ENCODE measurements around the gene CCDC102B.
"Not testable (repeated sequence)": the region's sequence is repeated elsewhere in the genome, so short reads cannot be mapped to it uniquely, and the experiment has no call there.

Gene CCDC102B

DNA sequence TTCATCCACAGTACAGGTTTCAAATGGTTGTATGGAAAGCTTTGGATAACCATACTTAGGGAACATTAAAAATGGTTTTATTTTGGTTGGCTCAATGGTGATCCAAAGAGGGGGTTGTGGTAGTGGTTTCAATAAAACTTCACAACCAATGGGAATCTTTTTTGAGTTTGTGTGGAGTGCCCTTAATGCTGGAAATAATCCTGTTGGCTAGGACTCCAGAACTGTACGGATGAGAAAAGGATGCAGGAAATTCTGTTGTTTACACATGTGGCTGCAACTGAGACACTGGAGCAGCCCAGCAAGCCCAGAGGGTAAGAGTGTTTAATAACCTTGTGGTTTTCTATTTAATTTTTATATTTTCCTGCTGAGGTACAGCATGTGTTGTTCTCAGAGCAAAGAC, at the start of gene CCDC102B:
Gene CCDC102B (plus strand): TSS at position 210 of the 400 bp plus-strand sequence. CDS start 38,684 bp downstream, outside the sequence.
- DNase-seq: no peak

DNA sequence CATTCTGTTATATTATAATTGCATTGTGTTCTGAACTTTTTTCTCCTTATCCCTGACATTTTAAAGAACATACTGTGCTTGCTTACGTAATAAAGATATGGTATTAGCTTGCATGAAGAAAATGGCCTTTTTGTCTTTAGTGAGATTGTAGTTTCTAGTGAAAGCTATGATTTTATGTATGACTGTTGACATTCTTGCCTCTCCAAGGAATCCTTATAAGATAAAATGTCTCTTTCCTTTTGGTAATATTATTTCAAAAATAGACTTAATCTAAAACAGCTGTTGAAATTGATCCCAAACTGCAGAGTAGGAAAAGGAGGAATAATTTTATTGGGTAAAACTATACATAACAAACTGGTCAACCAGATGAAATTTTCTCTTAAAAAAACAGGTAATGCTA, 40.8 kb upstream of the CCDC102B start:
- DNase-seq: no peak

DNA sequence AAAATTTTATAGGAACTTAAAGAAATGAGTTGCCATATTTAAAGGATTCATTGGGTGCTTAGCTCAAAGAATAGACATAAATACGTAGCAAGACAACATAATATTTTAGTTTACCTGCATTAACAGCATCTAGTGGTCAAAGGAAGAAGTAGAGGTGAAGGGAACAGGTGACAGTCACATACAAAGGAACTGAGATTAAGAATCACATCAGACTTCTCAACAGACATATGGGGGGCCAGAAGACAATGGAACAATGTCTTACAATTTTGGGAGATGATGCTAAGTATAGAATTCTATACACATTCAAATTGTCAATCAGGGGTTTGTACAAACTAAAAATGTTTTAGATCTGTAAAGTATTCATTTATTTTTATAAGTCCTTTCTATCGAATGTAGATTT, 38.6 kb upstream of the CCDC102B start:
- DNase-seq: no peak

DNA sequence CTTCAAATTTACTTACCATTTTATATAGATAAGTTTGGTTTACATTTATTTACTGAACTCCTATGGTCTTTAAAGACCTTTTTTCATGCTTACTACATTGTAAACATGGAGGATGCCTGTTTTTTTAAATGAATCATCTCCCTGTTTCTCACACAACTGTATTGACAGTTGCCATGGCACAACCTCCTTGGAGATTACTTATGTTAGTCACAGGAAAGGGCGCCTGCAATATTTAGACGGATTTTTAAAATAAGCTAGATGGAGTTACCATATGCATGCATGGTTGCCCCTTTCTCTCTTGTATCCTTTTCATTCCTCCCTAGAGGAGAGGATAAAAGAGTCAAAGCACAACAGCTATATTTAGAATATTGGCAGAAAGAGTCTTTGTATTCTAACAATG, 34.8 kb upstream of the CCDC102B start:
- DNase-seq: no peak

DNA sequence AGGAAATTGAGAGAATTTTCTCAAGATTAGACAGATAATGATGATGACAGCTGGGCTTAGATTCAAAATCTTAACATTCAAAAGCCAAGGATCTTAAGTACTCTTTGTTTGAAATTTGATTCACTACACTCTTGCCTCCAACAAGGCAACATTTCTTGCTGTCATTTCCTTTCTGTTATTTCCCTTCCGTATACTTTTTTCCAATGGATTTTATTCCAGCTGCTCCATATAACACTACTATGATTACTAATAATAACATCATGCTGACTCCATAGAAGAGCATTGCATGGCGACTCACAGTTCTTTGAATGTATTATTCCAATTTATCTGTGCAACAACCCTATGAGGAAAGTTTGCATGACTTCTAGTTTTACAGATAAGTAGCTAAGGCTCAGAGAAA, 33.9 kb upstream of the CCDC102B start:
- DNase-seq: no peak

DNA sequence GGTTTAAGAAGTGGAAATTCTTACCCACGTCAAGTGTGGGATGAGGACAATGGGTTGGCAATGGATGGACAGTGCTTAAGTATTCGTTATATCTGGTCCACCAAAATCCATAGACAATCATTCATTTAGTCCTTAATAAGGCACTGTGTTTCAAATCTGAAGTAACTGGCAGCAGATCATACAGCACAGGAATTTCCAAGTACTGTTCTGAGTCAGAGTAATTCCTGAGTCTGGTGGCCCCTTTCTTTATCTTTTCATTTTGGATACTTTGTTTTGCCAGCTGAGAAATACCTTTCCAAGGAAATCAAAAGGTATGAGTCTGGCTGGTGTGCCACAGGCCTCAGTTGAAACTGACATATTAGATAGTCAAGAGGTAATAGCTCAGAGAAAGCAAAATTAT, 31.4 kb upstream of the CCDC102B start:
- DNase-seq: no peak

DNA sequence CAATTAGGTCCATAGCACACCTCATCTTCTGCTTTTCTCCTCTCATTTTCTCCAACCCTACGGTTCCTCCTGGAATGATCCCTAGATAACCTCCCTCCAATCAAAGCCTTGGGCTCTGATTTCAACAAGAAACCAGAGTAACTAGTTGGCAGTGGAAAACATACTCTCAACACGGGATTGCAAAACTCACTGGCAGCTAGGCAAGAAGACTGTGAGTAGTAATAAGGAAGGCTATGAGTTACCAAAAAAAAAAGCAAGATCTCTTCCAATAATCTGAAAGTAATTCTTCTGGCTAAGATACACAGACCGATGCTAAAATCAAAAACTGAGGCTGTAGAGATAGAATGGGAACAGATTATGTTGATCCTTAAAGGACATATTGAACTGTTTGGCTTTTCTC, 28.4 kb upstream of the CCDC102B start:
- DNase-seq: no peak

DNA sequence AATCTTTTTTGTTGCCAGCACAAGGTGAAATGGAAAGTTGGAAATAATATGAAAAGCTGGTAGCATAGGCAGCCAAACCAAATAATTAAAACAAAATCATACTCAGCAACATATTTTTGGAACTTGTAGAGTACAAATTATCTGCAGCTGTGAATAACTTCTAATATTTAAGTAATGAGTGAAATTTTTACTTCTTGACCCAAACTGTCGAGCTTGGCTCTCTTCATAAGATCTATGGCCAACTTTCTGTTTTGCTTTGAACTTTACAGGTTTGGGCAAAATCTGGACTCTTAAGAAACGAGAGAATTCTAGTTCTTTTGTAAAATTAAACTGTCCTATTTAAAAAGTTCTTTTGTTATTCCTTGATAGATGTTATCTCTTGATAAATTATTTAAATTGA, 25.6 kb upstream of the CCDC102B start:
- DNase-seq: no peak

DNA sequence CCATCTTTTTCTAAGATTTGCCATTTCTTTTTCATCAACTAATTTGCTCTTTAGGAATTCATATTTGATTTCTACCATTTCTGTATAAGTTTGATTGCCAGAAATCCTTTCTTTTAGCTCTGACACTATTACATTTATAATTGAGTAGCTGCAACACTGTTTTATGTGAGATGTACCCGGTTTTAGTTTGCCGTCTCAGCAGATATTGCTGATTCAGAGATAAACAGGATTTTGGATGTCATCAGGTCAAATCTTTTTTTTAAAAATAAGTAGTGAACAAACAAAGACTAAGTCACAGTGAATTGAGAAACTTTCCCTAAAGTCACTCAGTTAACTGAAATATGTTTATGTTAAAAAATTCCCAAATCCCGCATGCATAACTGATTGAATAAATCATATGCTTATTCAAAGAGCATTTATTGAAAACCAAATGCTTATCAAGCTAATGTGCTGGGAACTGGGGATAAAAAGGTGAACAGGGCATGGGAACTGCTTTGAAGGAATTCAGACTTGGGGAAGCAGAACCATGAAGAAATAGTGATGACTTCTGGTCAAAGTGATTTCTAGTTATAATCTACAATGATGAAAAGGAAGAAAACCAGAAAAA, 19.5 kb upstream of the CCDC102B start:
- DNase-seq: no peak

DNA sequence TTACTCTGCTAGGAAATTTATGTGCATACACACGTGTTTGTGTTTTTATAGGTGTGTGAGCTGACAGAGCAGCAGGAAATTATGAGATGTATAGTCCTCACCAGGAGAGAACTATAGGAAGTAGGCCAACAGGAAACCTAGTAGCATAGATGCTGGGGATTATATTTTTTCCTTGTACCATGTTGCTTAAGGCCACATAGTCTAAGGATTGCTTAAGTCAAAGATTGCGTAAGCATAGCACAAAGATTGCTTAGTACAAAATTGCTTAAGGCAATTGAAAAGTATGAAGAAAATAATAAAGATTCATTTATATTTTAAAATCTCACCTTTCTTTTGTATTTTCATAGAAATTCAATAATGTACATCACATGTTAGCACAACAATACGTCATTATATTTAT, 18.7 kb upstream of the CCDC102B start:
- no peak for DNase-seq

DNA sequence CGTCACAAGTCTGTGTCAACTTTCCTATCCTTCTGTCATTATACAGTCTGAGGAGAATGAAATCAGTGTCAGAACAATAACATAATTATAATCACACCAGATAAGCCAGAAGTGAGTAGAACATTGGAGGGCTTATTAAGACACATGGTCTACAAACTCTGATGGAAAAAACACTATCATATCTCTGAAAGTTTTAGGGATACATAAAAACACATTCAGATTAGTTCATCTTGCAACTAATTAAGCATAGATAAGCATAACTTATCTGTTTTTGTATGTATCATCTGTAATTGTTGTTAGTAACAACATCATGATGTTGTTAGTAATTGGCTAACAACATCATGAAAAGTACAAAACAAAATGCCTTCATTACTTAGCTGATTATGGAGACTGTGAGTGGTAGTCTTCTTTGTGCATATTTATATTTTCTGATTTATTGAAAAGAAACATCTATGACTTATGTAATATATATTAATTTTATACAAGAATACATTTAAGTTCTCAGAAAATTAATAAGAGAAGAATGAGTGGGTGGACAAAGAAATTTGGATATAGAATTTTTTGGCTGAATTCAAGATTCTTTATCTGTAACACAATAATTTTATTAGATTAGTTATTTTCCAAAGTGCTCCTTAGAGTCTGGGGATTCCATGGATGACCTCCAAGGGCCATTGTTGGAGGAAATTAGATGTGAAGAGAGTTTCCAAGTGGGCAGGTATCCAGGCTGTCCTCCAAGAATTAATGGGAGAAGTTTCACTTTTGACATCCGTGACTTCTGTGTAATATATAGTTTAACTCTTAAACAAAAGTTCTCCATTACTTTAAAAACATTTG, 16.9 kb upstream of the CCDC102B start:
- DNase-seq: no peak

DNA sequence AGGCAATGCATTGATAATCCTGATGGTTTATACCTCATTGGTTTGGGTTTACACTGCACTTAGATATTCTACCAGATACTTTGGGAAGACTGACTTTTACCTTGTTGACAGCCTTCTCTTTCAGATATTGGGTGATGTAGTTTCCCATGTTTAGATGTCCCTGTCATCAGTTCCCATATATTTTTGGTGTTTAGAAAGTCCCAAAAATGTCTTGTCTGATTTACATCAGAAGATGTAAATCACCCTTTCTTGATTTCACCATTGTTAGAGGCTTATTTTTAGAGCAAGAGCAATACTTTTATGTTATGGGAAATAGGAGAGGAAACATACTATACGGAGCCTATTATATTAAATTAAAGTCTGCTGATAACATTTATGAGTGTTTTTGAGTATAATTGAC, 14.4 kb upstream of the CCDC102B start:
- no peak for DNase-seq

DNA sequence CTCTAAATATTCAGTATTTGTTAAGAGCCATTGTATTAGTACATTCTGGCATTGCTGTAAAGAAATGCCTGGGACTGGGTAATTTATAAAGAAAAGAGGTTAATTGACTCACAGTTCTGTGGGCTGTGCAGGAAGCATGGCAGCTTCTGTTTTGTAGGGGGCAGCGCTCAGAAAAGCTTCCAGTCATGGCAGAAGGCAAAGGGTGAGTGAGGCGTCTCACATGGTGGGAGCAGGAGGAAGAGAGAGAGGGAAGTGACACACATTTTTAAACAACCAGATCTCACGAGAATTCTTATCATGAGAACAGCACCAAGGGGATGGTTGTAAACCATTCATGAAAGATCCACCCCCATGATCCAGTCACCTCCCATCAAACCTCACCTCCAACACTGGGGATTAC, 13.8 kb upstream of the CCDC102B start:
- DNase-seq: no peak

DNA sequence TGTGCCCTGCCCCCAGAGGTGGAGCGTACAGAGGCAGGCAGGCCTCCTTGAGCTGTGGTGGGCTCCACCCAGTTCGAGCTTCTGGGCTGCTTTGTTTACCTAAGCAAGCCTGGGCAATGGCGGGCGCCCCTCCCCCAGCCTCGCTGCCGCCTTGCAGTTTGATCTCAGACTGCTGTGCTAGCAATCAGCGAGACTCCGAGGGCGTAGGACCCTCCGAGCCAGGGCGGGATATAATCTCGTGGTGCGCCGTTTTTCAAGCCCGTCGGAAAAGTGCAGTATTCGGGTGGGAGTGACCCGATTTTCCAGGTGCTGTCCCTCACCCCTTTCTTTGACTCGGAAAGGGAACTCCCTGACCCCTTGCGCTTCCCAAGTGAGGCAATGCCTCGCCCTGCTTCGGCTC, 7.6 kb upstream of the CCDC102B start:
- DNase-seq: not testable (repeated sequence)

DNA sequence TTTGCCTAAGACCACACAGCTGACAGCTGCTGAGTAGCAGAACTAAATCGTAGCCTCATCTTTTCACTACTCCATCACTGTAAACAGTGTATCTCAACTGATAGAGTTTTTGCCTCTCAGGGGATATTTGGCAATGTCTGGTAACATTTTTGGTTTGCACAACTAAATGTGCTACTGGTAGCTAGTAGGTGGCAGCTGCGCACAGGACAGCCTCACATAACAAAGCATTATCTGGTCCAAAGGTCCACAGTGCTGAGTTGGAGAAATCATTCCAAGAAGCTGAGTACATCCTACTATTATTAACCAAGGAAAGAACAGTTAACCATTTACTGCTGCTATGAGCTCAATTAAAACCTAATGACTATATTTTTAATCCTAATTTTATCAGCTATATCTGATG, 6.1 kb upstream of the CCDC102B start:
- DNase-seq: no peak

DNA sequence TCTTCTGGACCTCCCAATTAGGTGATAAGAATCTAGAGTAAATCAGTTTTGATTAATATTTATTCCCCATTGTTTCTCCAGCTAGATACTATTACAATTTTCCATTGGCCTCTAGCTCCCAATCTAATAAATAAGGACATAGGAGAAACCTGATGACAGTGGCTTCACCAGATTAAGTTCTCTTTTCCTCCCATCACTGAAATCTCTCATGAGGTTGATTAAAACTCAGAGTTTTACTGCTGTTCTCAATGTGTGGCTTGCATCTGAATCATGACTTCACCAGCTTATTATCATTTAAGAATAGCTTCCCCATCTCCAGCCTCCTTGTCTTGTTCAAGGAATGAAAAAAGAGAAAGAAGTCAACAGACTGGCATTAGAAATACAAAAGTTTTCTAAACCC, 3.9 kb upstream of the CCDC102B start:
- no peak for DNase-seq

DNA sequence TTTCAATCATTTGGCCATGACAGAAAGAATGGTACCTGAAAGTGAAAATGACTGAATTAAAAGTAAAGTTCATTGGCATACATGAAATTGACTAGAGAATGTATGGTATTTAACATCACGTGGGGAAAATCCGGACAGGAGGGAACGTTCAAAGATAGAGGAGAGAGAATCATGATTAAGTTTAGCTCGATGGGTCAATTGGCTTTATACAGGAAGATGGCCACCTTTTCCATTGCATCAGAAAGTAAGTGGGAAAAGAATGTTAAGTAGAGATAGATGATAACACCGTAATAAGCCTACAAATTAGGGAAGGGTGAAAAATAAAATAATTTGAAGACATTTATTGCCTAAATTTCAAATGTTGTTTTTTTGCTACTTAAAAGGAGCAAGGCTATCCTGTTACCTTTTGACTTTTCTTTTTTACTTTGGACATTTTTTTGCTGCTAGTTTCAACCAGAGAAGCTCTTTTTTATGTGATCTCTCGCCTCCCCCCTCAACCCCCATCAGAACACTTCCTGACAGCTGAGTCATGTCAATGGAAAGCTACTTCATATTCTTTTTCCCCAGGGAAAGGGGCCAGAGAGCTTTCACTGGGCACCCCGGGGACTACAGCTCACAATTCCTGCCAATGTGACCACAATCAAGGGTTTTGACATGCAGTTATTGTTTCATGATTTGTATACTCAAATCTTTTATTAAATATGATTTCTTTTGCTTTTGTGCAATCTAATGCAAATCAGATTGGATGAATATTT, 767 bp upstream of the CCDC102B start:
- no peak for DNase-seq

DNA sequence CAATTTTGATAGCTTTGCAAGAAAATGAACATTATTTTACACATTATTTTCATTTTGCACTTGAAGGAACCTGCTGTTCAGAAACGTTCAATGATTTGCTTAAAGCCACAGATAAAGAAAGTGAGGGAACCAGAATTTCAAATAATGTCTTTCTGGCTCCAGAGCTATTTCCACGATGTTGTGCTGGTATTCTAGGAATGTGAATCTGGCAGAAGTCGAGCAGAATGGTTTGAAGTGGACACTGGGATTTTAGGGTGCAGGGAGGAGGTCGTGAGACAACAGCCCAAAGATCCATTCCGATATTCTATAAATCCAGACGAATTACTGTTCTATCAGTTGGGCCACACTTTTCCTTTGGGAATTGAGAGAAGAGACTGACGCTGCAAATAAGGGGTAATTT, 2.2 kb downstream of the CCDC102B start:
- DNase-seq: no peak

DNA sequence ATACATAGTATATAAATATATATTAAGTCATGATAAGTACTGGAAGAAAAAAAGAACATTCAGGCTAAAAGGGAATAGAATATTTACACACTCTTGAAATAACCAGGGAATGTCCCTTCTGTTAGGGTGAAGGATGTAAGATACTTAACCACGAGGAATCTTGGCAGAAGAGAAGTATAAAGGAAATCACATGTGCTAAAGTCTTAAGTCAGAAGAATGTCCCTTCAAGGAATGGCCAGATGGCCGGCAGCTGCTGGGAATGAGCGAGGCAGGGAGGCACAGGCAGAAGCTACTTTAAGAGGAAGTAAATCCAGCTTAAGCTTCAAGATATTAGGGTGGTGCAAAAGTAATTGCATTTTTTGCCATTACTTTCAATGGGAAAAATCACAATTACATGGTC, 5.5 kb downstream of the CCDC102B start:
- DNase-seq: no peak

DNA sequence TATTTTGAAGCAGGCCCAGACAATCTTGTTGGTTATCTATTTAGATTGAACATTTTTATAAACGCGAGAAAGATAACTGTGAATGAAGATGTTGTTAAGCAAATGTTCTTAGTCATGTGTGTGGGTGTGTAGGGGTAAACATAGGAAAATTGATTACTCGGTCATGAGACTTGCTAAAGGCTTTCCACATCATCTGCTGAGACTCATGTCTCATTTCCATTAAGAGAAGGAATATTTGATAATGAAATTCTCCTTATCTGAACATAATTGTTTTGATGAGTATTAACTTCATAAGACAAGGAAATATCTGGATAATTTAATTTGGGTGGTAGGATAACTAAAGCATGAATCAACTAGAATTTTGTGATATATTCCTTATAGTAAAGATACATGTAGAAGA, 19.7 kb downstream of the CCDC102B start:
- DNase-seq: no peak

DNA sequence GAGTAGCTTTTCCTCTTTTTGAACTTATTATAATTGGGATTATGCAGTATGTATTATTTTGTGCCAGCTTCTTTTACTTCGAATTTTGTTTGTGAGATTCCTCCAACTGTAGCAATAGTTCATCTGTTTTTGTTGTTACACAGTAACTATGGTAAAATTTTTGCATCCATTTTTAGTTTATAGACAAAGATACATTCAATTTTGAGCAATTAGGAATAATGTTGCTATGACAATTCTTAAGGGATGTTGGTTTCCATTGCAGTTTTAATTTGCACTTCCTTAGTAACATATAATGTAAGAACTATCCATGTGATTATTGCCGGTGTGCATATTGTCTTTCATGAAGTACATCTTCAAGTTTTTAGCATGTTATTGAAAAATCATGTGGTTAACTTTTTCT, 20.7 kb downstream of the CCDC102B start:
- DNase-seq: no peak

DNA sequence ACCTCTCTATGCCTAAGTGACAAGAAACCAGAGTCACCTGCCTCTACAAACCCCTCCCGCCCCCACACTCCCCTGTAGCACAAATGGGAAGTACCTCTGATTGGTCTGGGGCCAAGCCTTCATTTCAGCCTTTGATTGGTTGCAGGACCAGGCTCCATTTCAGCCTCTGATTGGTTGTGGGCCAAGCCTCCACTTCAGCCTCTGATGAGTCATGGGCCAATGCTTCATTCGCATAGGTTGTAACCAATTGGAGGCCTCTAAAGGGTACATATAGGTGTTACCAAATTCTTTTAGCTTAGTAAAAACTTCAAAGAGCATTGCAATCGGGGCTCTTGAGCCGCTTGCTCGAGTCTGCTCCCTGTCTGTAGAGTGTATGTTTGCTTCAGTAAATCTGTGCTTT, 25.0 kb downstream of the CCDC102B start:
- DNase-seq: no peak

DNA sequence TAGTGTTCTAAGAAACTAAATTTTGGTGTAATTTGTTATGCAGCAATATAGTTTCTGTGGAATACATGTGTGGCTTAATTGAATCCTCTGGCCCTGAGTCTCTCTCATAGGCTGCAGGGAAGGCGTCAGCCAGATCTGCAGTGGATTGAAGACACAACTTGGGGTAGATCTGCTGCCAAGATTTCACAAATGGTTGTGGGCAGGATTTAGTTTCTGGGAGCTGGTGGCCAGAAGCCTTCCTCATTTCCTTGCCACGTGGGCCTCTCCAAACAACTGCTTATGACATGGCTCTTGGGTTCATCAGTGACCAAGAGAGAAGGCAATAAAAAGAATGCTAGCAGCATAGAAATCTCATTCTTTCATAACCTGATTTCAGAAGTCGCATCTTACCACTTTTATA, 28.2 kb downstream of the CCDC102B start:
- DNase-seq: no peak
